Loucy (cell line): Measurements from ENCODE around the gene KHK.

Source experiments
- H2AFZ ChIP-seq: fragments of 200-600 bp; sonication (generic); 2 replicates; pipeline ENCODE4 v1.6.0; 2016; ENCODE audit warnings: antibody characterized with exemption, mild to moderate bottlenecking, low read length, moderate library complexity
- H3F3A ChIP-seq: fragments of 200-600 bp; 2 replicates; pipeline ENCODE4 v1.6.0; 2016; ENCODE audit warnings: antibody characterized with exemption, low read depth, mild to moderate bottlenecking
- H3K27me3 ChIP-seq: fragments of 200-600 bp; sonication (generic); 2 replicates; pipeline ENCODE4 v1.6.1; 2014; ENCODE audit warnings: low read length, mild to moderate bottlenecking; ENCODE audit not compliant: insufficient read depth, poor library complexity, severe bottlenecking
- H3K36me3 ChIP-seq: fragments of 200-600 bp; sonication (generic); 2 replicates; pipeline ENCODE4 v1.6.1; 2016; ENCODE audit warnings: low read length; ENCODE audit not compliant: insufficient read depth
- H3K4me1 ChIP-seq: fragments of 200-600 bp; sonication (generic); 2 replicates; pipeline ENCODE4 v1.5.1; 2014; ENCODE audit warnings: low read length, mild to moderate bottlenecking; ENCODE audit not compliant: insufficient read depth, poor library complexity, severe bottlenecking
- H3K4me2 ChIP-seq: fragments of 200-600 bp; sonication (generic); 2 replicates; pipeline ENCODE4 v1.6.0; 2014; ENCODE audit warnings: antibody characterized with exemption, low read length, low read depth, mild to moderate bottlenecking; ENCODE audit not compliant: poor library complexity, severe bottlenecking
- H3K4me3 ChIP-seq: fragments of 200-600 bp; sonication (generic); 2 replicates; pipeline ENCODE4 v1.5.1; 2014; ENCODE audit warnings: low read length, mild to moderate bottlenecking, mixed read lengths; ENCODE audit not compliant: poor library complexity, severe bottlenecking
- H3K79me2 ChIP-seq: fragments of 200-600 bp; sonication (generic); 2 replicates; pipeline ENCODE4 v1.6.1; 2014; ENCODE audit warnings: low read length; ENCODE audit not compliant: insufficient read depth
- H3K9ac ChIP-seq: fragments of 200-600 bp; sonication (generic); 2 replicates; pipeline ENCODE4 v1.6.0; 2014; ENCODE audit warnings: mild to moderate bottlenecking, low read depth, low read length, moderate library complexity; ENCODE audit not compliant: poor library complexity, severe bottlenecking
- H3K9me2 ChIP-seq: fragments of 200-600 bp; sonication (generic); replicated peaks from 2 replicates; pipeline ENCODE4 v1.6.1; 2016; ENCODE audit warnings: low read depth, low read length, mixed read lengths
- H3K9me3 ChIP-seq: fragments of 200-600 bp; sonication (generic); 2 replicates; pipeline ENCODE4 v1.6.1; 2014; ENCODE audit warnings: mild to moderate bottlenecking, antibody characterized with exemption, low read length, low read depth; ENCODE audit not compliant: insufficient read depth
- H4K20me1 ChIP-seq: fragments of 200-600 bp; sonication (generic); 2 replicates; pipeline ENCODE4 v1.6.0; 2014; ENCODE audit warnings: antibody characterized with exemption, low read length, mild to moderate bottlenecking; ENCODE audit not compliant: insufficient read depth, poor library complexity, severe bottlenecking
- EZH2phosphoT487 ChIP-seq: fragments of 200-600 bp; IDR thresholded peaks from 2 replicates; pipeline ENCODE4 v1.6.1; 2018; ENCODE audit warnings: antibody characterized with exemption, mild to moderate bottlenecking, moderate library complexity, borderline replicate concordance
- TF ChIP-seq, protein P1 (sequence below): fragments of 200-600 bp; sonication (generic); conservative IDR thresholded peaks from 2 replicates; pipeline ENCODE4 v1.5.1; 2014; ENCODE audit warnings: mild to moderate bottlenecking, antibody characterized with exemption, low read length

KHK gene

DNA sequence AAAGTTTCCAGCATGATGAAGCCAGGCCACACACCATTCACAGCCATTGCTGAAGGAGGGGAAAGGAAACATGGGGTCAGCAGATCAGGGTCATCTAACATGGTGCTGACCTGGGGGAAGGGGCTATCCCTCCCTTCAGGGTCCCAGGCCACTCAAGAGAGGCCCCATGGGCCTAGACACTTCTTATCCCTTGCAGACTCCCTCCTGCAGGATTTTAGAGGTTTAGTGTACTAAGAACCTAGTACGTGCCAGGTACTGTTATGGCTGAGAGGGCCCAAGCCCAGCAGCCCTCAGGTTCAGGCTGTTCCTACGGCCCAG is 8.8 kb downstream of the KHK start:
- TF ChIP-seq, protein P1, sequence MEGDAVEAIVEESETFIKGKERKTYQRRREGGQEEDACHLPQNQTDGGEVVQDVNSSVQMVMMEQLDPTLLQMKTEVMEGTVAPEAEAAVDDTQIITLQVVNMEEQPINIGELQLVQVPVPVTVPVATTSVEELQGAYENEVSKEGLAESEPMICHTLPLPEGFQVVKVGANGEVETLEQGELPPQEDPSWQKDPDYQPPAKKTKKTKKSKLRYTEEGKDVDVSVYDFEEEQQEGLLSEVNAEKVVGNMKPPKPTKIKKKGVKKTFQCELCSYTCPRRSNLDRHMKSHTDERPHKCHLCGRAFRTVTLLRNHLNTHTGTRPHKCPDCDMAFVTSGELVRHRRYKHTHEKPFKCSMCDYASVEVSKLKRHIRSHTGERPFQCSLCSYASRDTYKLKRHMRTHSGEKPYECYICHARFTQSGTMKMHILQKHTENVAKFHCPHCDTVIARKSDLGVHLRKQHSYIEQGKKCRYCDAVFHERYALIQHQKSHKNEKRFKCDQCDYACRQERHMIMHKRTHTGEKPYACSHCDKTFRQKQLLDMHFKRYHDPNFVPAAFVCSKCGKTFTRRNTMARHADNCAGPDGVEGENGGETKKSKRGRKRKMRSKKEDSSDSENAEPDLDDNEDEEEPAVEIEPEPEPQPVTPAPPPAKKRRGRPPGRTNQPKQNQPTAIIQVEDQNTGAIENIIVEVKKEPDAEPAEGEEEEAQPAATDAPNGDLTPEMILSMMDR: no peak
- TF ChIP-seq EZH2phosphoT487: no peak
- Histone ChIP-seq H3K9ac (no peak overlapping the region), H2AFZ (no peak overlapping the region)

DNA sequence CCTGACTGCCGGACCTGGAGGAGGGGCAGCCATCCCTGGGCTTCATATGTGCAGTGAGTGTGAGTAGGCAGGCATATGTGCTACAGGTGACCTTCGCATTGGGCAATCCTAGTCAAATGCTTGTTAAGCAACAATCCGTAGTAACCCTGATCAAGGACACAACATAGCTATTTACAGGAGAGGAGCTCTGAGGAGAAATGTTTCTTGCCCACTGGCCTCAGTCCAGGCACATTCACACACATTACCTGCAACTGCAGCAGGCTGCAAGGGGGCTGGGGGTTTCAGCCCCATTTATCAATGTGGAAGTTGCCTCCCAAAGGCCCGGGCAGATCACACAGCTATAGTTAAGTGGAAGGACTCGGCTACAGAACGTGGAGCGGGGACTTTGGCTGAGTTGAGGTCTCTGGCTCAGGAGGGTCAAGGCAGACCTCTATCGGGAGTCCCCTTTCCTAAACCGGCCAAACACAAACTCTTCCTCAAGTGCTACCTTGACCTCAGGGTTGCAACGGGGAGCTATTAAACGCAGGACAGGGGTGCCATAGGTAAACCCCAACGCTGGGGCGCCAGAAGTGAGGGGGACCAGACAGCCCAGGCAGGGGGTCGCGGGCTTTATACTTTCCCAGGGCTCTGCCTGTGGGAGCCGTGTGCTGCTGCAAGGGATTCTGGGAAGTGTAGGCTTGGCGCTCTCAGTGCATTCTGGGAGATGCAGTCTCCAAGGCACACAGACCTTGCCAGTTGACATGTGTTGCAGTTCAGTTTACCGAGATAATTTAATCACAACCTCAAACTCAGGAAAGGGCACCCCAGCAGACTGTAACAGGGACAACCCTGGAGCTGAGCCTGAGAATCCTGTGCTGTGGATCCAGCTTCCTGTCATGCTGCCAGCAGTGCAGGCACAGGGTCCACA is 9.4 kb downstream of the KHK start:
- Histone ChIP-seq H3K9me2 (no peaks in the 10 kb centered on the region), H3K27me3 (no peaks in the 10 kb centered on the region), H3K4me1 (no peaks in the 10 kb centered on the region), H3K4me2 (no peak overlapping the region), H3K4me3 (no peak overlapping the region), H3K79me2 (no peaks in the 10 kb centered on the region), H4K20me1 (no peaks in the 10 kb centered on the region), H3K9me3 (no peaks in the 10 kb centered on the region), H2AFZ (peak overlapping the region; percentile 1; the same call in 1 of the 2 replicates), H3K36me3 (no peaks in the 10 kb centered on the region), H3F3A (no peaks in the 10 kb centered on the region), H3K9ac (no peak overlapping the region)
- TF ChIP-seq, protein P1: no peak
- no peak for TF ChIP-seq EZH2phosphoT487

More for the DNA sequence above, 8.8 kb downstream of the KHK start:
- H3K9me2 ChIP-seq: no peaks in the 10 kb centered on the region
- H4K20me1 ChIP-seq: no peaks in the 10 kb centered on the region
- no peaks in the 10 kb centered on the region for H3K4me1 ChIP-seq
- no peak overlapping the region for H3K4me3 ChIP-seq
- no peaks in the 10 kb centered on the region for H3F3A ChIP-seq
- no peaks in the 10 kb centered on the region for H3K27me3 ChIP-seq
- H3K4me2 ChIP-seq: no peak overlapping the region
- no peaks in the 10 kb centered on the region for H3K36me3 ChIP-seq
- no peaks in the 10 kb centered on the region for H3K79me2 ChIP-seq
- no peaks in the 10 kb centered on the region for H3K9me3 ChIP-seq

DNA sequence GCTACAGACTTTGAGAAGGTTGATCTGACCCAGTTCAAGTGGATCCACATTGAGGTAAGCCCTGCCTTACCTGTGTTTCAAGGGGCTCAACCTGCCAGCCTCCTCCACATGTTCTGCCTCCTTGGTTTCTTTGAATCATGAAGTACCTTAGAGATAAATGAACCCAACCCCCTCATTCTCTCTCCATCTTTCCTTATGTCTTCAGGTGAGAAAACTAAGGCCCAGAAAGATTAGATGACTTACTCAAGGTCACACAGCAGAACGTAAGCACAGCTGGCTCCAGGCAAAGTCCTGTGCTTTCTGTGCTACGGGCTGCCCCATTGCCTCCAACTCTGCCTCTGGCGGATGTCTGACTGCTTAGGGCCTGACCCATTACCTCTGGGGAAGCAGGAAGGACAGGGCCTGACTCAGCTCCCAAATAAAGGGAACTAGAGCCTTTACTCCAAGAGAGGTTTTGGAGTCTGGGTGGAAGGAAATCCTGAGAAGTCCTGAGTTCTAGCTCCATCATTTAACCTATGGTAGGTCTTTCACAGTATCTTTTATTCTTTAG is 10.3 kb downstream of the KHK start:
- Histone ChIP-seq H3K27me3 (no peaks in the 10 kb centered on the region), H3K4me2 (no peak overlapping the region), H2AFZ (no peak overlapping the region), H3K36me3 (no peaks in the 10 kb centered on the region), H3K9ac (no peak overlapping the region), H3K9me3 (no peaks in the 10 kb centered on the region), H3F3A (no peaks in the 10 kb centered on the region), H3K9me2 (no peaks in the 10 kb centered on the region), H3K4me3 (no peak overlapping the region), H3K4me1 (no peaks in the 10 kb centered on the region), H4K20me1 (no peaks in the 10 kb centered on the region), H3K79me2 (no peaks in the 10 kb centered on the region)
- no peak for TF ChIP-seq EZH2phosphoT487
- TF ChIP-seq, protein P1: no peak
